Left kidney (tissue), 2 donors: Measurements from ENCODE around the gene AFF2. TPM values are rescaled to one million over a fixed set of nuclear protein-coding genes. Genes with fewer than 3 reads are reported as not detected.

ENCODE experiments used
- DNase-seq: peaks from one replicate; pipeline ENCODE4 v3.0.0-alpha.2; 2013
- polyA plus RNA-seq: library from polyadenylated mRNA; unstranded; fragments of 120-200 nt; gene quantifications from one replicate; pipeline ENCODE4 v1.2.1, GENCODE V29; 2013; ENCODE audit not compliant: insufficient read length

The AFF2 gene
- polyA plus RNA-seq, 1 donor: 6.5 TPM

GRCh38 chrX:149010013-149010852, 509.8 kb downstream of the AFF2 start:
- no peak for DNase-seq

GRCh38 chrX:149010853-149011224, 510.4 kb downstream of the AFF2 start:
- DNase-seq: no peak

DNA sequence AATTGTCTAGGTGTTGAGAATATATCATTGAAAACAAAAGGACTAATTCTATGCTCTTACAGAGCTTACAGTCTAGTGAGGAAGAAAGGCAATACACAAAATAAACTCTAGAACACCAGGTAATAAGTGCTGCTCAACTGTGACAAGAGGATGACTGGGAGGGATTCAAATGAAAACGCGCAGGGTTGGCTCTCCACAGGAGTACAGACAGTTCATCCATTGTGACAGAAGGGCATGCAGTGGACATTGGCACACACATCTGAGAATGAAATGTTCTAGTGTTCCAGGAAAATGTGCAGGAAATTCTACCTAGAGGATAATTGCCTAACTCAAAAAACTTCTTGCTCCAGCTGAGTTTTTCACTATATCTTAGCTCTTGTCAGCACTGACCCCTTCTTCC, 512.7 kb downstream of the AFF2 start:
- DNase-seq: no peak

GRCh38 chrX:149021159-149021558, 520.7 kb downstream of the AFF2 start:
- DNase-seq: no peak

GRCh38 chrX:149022485-149022884, 522.1 kb downstream of the AFF2 start:
- DNase-seq: no peak

GRCh38 chrX:149032449-149032848, 532.0 kb downstream of the AFF2 start:
- no peak for DNase-seq

DNA sequence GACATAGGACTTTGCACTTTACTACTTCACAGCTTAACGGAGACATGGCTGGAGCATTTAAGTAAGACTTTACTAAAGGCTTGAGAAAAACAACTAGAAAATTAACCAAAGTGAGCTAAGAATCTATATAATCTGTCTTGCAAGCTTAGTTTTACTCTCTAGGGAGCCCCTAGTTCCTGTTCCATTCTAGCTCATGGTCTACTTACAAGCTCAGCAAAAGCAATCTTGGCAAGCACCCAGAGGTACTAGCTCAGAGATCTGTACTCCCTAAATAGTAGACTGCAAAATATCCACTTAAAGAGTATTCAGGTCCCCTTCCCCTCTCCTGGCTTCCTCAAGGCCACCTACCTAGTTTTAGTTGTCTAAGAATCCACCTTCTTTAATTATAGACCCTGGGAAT, 535.7 kb downstream of the AFF2 start:
- DNase-seq: no peak

GRCh38 chrX:149037281-149037870, 537.0 kb downstream of the AFF2 start:
- DNase-seq: no peak

DNA sequence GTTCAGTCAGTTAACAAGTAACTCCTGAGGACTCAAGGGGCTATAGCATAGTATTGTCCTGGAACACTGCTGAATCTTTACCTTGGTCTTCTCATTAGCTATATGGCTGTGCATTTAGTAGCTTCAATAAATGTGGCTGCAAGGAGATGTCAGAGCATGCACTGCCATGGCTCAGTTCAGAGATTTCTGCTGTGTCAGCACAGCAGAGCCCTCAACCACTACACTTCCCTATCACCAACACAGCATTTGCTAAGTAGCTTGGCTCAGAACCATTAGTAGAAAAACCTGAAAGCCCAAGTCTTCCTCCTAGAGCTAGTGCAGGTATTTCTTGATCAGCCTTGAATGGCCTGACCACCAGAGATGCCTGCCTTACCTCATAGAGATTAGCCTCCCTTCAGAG, 538.6 kb downstream of the AFF2 start:
- DNase-seq: no peak

GRCh38 chrX:149040873-149041535, 540.6 kb downstream of the AFF2 start:
- no peak for DNase-seq

DNA sequence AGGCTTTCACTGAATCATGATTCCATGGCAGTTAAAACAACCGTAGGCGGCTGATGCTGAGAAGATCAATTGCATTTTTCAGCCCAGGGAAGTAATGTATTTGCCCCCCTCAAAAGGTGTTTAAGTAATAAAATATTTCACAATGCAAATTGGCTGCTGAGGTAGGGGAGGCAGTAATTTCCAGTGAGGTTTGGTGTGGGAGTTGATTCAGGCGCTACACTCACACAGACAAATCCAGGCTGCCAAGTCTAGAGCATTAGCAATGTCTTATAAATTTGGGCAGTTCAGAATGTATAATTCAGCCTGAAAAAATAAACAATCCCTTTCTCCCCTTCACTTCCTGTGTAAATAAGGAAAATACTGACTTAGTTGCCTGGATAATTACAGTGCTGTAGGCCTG, 543.0 kb downstream of the AFF2 start:
- DNase-seq: no peak

DNA sequence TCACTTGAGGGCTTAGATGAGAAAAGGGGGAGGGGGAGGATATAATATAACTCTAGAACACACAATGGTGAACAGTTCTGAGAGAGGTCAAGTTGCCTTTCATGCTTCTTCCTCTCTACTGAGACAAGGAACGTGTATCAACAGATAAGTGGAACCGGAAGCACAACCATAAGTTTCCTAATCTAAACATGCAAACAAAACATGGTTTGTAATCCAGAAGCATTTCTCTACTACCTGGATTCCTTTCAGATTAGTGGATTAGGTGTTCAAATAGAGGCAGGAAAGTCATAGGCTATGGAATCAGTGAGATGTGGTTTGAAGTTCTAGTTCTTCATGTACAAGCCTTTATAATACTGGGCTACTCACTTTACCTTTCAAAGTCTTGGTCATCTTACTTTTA, 544.1 kb downstream of the AFF2 start:
- DNase-seq: no peak

DNA sequence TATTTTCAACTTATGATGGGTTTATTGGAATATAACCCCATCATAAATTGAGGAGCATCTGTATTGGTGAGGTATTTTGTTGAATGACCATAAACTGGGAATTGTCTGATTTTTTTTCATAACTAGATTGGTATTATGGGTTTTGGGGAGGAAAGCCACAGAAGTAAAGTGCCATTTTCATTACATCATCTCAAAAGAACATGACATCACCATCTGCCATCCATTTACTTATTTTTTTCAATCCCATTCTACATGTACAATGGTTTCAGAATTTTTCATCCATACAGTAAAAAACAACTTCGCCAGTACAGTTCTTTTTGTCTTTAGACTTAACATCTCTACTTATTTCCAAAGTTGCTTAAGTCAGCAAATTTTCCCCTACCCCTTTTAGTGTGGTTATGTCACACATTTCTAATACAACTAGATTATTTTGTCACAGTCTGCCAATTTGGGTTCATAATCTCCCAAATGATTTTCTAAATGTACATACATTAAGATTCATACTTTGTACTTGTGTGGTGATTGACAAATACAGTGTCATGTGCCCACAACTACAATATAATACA, 545.3 kb downstream of the AFF2 start:
- no peak for DNase-seq
